ENCODE results near the gene CRYAB.
"Not testable (repeated sequence)": the region's sequence is repeated elsewhere in the genome, so short reads cannot be mapped to it uniquely, and the experiment has no call there.

Gene CRYAB

GRCh38 chr11:111906680-111907079, 4.9 kb downstream of the CRYAB start:
- no peak for DNase-seq (ENCODE audit: low spot score)

- no peak for DNase-seq (ENCODE audit: low spot score)
Measured at GRCh38 chr11:111905411-111905810, 6.2 kb downstream of the CRYAB start.

GRCh38 chr11:111886844-111887243, 24.7 kb downstream of the CRYAB start:
- DNase-seq (ENCODE audit: low spot score): no peak

GRCh38 chr11:111886032-111886431, 25.5 kb downstream of the CRYAB start:
- DNase-seq (ENCODE audit: low spot score): no peak

- not testable (repeated sequence) for DNase-seq (ENCODE audit: low spot score)
Measured at GRCh38 chr11:111885053-111885452, 26.5 kb downstream of the CRYAB start.

- no peak for DNase-seq (ENCODE audit: low spot score)
Measured at GRCh38 chr11:111882202-111882601, 29.4 kb downstream of the CRYAB start.

- no peak for DNase-seq (ENCODE audit: low spot score)
Measured at GRCh38 chr11:111879637-111879960, 32.0 kb downstream of the CRYAB start.

GRCh38 chr11:111878849-111879636, 32.5 kb downstream of the CRYAB start, which contains the start of the genes CFAP68 and FDXACB1:
Gene CFAP68, plus strand, starts transcription at chr11:111879541. Its CDS starts 20 bp downstream, at chr11:111879561.
Gene FDXACB1, minus strand, starts transcription at chr11:111879165. Its CDS starts 33 bp downstream, at chr11:111879132.
- DNase-seq (ENCODE audit: low spot score): peak; percentile 81

GRCh38 chr11:111878385-111878848, 33.2 kb downstream of the CRYAB start:
- no peak for DNase-seq (ENCODE audit: low spot score)

- DNase-seq (ENCODE audit: low spot score): no peak
Measured at GRCh38 chr11:111871693-111872161, 39.8 kb downstream of the CRYAB start.

- DNase-seq (ENCODE audit: low spot score): peak; percentile 71
Measured at GRCh38 chr11:111870886-111871692, 40.5 kb downstream of the CRYAB start, which contains the start of gene ALG9. Gene ALG9, minus strand, starts transcription at chr11:111871581. Its CDS starts 99 bp downstream, at chr11:111871482.

GRCh38 chr11:111870522-111870885, 41.1 kb downstream of the CRYAB start:
- no peak for DNase-seq (ENCODE audit: low spot score)

GRCh38 chr11:111870113-111870512, 41.5 kb downstream of the CRYAB start:
- no peak for DNase-seq (ENCODE audit: low spot score)

- no peak for DNase-seq (ENCODE audit: low spot score)
Measured at GRCh38 chr11:111860257-111860656, 51.3 kb downstream of the CRYAB start.
